HepG2 (cell line): ENCODE measurements around the gene FKBP8. TPM values are rescaled to one million over a fixed set of nuclear protein-coding genes. Genes with fewer than 3 reads are reported as not detected.

Source experiments
- BCL6 ChIP-seq: IDR thresholded peaks from 2 replicates; pipeline ENCODE4 v1.6.1; 2016; ENCODE audit warnings: missing genetic modification reagents, missing compliant biosample characterization
- HNRNPL ChIP-seq: fragments of 200-400 bp; formaldehyde crosslinking; IDR thresholded peaks from 2 replicates; pipeline ENCODE4 v1.6.1; 2017; ENCODE audit warnings: mild to moderate bottlenecking, low read depth, low read length
- KAT8 ChIP-seq: IDR thresholded peaks from 2 replicates; pipeline ENCODE4 v1.6.1; 2016; ENCODE audit warnings: missing genetic modification reagents, missing compliant biosample characterization
- KLF6 ChIP-seq: IDR thresholded peaks from 2 replicates; pipeline ENCODE4 v1.8.0; 2016; ENCODE audit warnings: missing biosample characterization, missing genetic modification reagents
- MATR3 ChIP-seq: sonication (generic); formaldehyde crosslinking; IDR thresholded peaks from 2 replicates; pipeline ENCODE4 v1.4.0; 2020; ENCODE audit warnings: missing genetic modification reagents
- MTA3 ChIP-seq: sonication (generic); formaldehyde crosslinking; IDR thresholded peaks from 2 replicates; pipeline ENCODE4 v1.4.0; 2020; ENCODE audit warnings: missing genetic modification reagents
- RARA ChIP-seq: IDR thresholded peaks from 2 replicates; pipeline ENCODE4 v1.6.1; 2016; ENCODE audit warnings: missing genetic modification reagents, missing compliant biosample characterization
- SMARCE1 ChIP-seq: fragments of 450-650 bp; IDR thresholded peaks from 2 replicates; pipeline ENCODE4 v1.6.1; 2017; ENCODE audit warnings: borderline replicate concordance
- SNAI1 ChIP-seq: sonication (generic); formaldehyde crosslinking; IDR thresholded peaks from 2 replicates; pipeline ENCODE4 v1.5.0; 2020; ENCODE audit warnings: mild to moderate bottlenecking, missing genetic modification reagents, borderline replicate concordance
- SRSF4 ChIP-seq: fragments of 200-400 bp; formaldehyde crosslinking; IDR thresholded peaks from one replicate; pipeline ENCODE4 v1.6.1; 2018; ENCODE audit warnings: mild to moderate bottlenecking, low read depth, low read length, moderate library complexity; ENCODE audit not compliant: poor library complexity, severe bottlenecking
- TSC22D2 ChIP-seq: sonication (generic); formaldehyde crosslinking; IDR thresholded peaks from 2 replicates; pipeline ENCODE4 v1.5.1; 2020; ENCODE audit warnings: missing genetic modification reagents, mild to moderate bottlenecking, borderline replicate concordance
- XRCC5 ChIP-seq: fragments of 200-400 bp; formaldehyde crosslinking; optimal IDR thresholded peaks from 2 replicates; pipeline ENCODE3; 2017; ENCODE audit warnings: mild to moderate bottlenecking, low read length
- ZNF317 ChIP-seq: sonication (generic); formaldehyde crosslinking; IDR thresholded peaks from 2 replicates; pipeline ENCODE4 v1.5.0; 2020; ENCODE audit warnings: mild to moderate bottlenecking, missing genetic modification reagents
- ZNF598 ChIP-seq: sonication (generic); formaldehyde crosslinking; IDR thresholded peaks from 2 replicates; pipeline ENCODE4 v1.5.1; 2020; ENCODE audit warnings: mild to moderate bottlenecking, missing genetic modification reagents, borderline replicate concordance
- ZNF616 ChIP-seq: sonication (generic); formaldehyde crosslinking; IDR thresholded peaks from 2 replicates; pipeline ENCODE4 v1.5.0; 2020; ENCODE audit warnings: low read depth, mild to moderate bottlenecking, missing genetic modification reagents
- ZNF788 ChIP-seq: sonication (generic); formaldehyde crosslinking; IDR thresholded peaks from 2 replicates; pipeline ENCODE4 v1.5.0; 2020; ENCODE audit warnings: mild to moderate bottlenecking, missing genetic modification reagents, borderline replicate concordance
- ZNF879 ChIP-seq: sonication (generic); formaldehyde crosslinking; IDR thresholded peaks from 2 replicates; pipeline ENCODE4 v1.8.1; 2023; ENCODE audit warnings: missing genetic modification reagents
- polyA plus RNA-seq, 8 experiments: library from polyadenylated mRNA; depleted of rRNA in 3 of 8; stranded (reverse) in 7 of 8; unstranded in 1 of 8; fragments of >200 nt; fragmentation: Illumina TruSeq in 4 of 8; extraction: Trizol in 4 of 8; gene quantifications; 2 replicates each; pipeline versions ENCODE4 v1.2.1 to v1.2.3, GENCODE V29; 2011 to 2016; ENCODE audit warnings: low read depth in 4 of 8, missing spikeins in 1 of 8, mixed read lengths in 1 of 8; ENCODE audit not compliant: insufficient read depth in 1 of 8
- total RNA-seq, 5 experiments: library from RNA; depleted of rRNA; stranded (reverse); fragments of >200 nt; fragmentation: Illumina TruSeq; extraction: Trizol; gene quantifications; 2 replicates each; pipeline ENCODE4 v1.2.3, GENCODE V29; 2016; ENCODE audit warnings: low read depth in 1 of 5
- TF ChIP-seq, protein P1 (sequence below): IDR thresholded peaks from 2 replicates; pipeline ENCODE4 v1.6.1; 2016; ENCODE audit warnings: low read depth, missing genetic modification reagents, missing compliant biosample characterization
- TF ChIP-seq, protein P2 (sequence below): sonication (generic); formaldehyde crosslinking; IDR thresholded peaks from 2 replicates; pipeline ENCODE4 v1.8.0; 2022; ENCODE audit warnings: missing genetic modification reagents, mild to moderate bottlenecking, moderate library complexity, borderline replicate concordance
- TF ChIP-seq, protein P3 (sequence below): conservative IDR thresholded peaks from 2 replicates; pipeline ENCODE4 v1.6.1; 2018; ENCODE audit warnings: missing genetic modification reagents
- TF ChIP-seq, protein P4 (sequence below): sonication (generic); formaldehyde crosslinking; IDR thresholded peaks from 2 replicates; pipeline ENCODE4 v1.4.0; 2020; ENCODE audit warnings: mild to moderate bottlenecking, missing genetic modification reagents, borderline replicate concordance

FKBP8 gene
- total and polyA plus RNA-seq, 2 of the 13 experiments (the other 11 are each of a cell fraction or from before 2014, with no cell fraction given): 81.7 to 93.9 TPM

DNA sequence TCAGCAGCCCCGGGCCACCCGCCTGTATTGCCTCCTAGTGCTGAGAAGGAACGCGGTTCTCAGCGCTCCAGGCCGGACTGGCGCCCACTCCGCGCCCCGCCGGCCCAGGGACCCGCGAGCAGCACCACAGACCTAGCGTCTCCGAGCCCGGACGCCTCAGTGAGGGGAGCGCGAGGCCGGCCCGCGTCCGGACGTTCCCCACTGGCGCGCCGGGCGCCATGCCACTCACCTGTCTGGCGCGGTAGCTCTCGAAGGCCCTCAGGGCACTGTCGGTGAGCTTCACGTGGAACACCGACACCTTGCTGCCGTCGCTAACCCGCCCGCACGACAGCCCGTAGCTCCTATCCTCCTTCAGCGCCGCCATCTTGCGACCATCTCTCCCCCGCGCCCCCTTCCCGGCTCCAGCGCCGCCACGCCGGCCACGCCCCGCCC is 21.7 kb downstream of the FKBP8 start, which contains the start of gene ELL (continued):
- TF ChIP-seq, protein P1, sequence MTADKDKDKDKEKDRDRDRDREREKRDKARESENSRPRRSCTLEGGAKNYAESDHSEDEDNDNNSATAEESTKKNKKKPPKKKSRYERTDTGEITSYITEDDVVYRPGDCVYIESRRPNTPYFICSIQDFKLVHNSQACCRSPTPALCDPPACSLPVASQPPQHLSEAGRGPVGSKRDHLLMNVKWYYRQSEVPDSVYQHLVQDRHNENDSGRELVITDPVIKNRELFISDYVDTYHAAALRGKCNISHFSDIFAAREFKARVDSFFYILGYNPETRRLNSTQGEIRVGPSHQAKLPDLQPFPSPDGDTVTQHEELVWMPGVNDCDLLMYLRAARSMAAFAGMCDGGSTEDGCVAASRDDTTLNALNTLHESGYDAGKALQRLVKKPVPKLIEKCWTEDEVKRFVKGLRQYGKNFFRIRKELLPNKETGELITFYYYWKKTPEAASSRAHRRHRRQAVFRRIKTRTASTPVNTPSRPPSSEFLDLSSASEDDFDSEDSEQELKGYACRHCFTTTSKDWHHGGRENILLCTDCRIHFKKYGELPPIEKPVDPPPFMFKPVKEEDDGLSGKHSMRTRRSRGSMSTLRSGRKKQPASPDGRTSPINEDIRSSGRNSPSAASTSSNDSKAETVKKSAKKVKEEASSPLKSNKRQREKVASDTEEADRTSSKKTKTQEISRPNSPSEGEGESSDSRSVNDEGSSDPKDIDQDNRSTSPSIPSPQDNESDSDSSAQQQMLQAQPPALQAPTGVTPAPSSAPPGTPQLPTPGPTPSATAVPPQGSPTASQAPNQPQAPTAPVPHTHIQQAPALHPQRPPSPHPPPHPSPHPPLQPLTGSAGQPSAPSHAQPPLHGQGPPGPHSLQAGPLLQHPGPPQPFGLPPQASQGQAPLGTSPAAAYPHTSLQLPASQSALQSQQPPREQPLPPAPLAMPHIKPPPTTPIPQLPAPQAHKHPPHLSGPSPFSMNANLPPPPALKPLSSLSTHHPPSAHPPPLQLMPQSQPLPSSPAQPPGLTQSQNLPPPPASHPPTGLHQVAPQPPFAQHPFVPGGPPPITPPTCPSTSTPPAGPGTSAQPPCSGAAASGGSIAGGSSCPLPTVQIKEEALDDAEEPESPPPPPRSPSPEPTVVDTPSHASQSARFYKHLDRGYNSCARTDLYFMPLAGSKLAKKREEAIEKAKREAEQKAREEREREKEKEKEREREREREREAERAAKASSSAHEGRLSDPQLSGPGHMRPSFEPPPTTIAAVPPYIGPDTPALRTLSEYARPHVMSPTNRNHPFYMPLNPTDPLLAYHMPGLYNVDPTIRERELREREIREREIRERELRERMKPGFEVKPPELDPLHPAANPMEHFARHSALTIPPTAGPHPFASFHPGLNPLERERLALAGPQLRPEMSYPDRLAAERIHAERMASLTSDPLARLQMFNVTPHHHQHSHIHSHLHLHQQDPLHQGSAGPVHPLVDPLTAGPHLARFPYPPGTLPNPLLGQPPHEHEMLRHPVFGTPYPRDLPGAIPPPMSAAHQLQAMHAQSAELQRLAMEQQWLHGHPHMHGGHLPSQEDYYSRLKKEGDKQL (CRISPR knock-in tag): no peak
- TF ChIP-seq HNRNPL: no peak
- no peak for TF ChIP-seq SRSF4
- TF ChIP-seq XRCC5: no peak
- TF ChIP-seq, protein P2, sequence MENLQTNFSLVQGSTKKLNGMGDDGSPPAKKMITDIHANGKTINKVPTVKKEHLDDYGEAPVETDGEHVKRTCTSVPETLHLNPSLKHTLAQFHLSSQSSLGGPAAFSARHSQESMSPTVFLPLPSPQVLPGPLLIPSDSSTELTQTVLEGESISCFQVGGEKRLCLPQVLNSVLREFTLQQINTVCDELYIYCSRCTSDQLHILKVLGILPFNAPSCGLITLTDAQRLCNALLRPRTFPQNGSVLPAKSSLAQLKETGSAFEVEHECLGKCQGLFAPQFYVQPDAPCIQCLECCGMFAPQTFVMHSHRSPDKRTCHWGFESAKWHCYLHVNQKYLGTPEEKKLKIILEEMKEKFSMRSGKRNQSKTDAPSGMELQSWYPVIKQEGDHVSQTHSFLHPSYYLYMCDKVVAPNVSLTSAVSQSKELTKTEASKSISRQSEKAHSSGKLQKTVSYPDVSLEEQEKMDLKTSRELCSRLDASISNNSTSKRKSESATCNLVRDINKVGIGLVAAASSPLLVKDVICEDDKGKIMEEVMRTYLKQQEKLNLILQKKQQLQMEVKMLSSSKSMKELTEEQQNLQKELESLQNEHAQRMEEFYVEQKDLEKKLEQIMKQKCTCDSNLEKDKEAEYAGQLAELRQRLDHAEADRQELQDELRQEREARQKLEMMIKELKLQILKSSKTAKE (CRISPR knock-in tag): peak; percentile 33; the same call in 1 of the 2 replicates
- no peak for TF ChIP-seq KAT8
- no peak for TF ChIP-seq ZNF317 (CRISPR knock-in tag)
- TF ChIP-seq SMARCE1: no peak
- no peak for TF ChIP-seq ZNF879 (CRISPR knock-in tag)
- TF ChIP-seq MATR3: no peak
- TF ChIP-seq MTA3 (CRISPR knock-in tag): no peak
- no peak for TF ChIP-seq ZNF598 (CRISPR knock-in tag)
- TF ChIP-seq, protein P3, sequence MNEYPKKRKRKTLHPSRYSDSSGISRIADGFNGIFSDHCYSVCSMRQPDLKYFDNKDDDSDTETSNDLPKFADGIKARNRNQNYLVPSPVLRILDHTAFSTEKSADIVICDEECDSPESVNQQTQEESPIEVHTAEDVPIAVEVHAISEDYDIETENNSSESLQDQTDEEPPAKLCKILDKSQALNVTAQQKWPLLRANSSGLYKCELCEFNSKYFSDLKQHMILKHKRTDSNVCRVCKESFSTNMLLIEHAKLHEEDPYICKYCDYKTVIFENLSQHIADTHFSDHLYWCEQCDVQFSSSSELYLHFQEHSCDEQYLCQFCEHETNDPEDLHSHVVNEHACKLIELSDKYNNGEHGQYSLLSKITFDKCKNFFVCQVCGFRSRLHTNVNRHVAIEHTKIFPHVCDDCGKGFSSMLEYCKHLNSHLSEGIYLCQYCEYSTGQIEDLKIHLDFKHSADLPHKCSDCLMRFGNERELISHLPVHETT: 0 out of 2 replicates have a peak, but pooled peaks have one; percentile 28
- peak; percentile 8; the same call in 1 of the 2 replicates for TF ChIP-seq ZNF788
- TF ChIP-seq, protein P4, sequence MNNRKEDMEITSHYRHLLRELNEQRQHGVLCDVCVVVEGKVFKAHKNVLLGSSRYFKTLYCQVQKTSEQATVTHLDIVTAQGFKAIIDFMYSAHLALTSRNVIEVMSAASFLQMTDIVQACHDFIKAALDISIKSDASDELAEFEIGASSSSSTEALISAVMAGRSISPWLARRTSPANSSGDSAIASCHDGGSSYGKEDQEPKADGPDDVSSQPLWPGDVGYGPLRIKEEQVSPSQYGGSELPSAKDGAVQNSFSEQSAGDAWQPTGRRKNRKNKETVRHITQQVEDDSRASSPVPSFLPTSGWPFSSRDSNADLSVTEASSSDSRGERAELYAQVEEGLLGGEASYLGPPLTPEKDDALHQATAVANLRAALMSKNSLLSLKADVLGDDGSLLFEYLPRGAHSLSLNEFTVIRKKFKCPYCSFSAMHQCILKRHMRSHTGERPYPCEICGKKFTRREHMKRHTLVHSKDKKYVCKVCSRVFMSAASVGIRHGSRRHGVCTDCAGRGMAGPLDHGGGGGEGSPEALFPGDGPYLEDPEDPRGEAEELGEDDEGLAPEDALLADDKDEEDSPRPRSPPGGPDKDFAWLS (CRISPR knock-in tag): no peak
- TF ChIP-seq KLF6 (CRISPR knock-in tag): 0 out of 2 replicates have a peak, but pooled peaks have one; percentile 63
- TF ChIP-seq TSC22D2: no peak
- no peak for TF ChIP-seq SNAI1 (CRISPR knock-in tag)
- TF ChIP-seq RARA (CRISPR knock-in tag): no peak
- no peak for TF ChIP-seq BCL6 (CRISPR knock-in tag)
- TF ChIP-seq ZNF616 (CRISPR knock-in tag): no peak
